HG03139 (cell line): Measurements from ENCODE around the gene PPIG.
"Not testable (repeated sequence)": the region's sequence is repeated elsewhere in the genome, so short reads cannot be mapped to it uniquely, and the experiment has no call there.

Experiments used
- ATAC-seq: cut with Tn5 transposase; IDR thresholded peaks from one replicate; pipeline ENCODE4 v1.9.1; 2021; ENCODE audit not compliant: unreplicated experiment

The PPIG gene

GRCh38 chr2:169662744-169663143, 78.6 kb downstream of the PPIG start:
- ATAC-seq, result no peak

DNA sequence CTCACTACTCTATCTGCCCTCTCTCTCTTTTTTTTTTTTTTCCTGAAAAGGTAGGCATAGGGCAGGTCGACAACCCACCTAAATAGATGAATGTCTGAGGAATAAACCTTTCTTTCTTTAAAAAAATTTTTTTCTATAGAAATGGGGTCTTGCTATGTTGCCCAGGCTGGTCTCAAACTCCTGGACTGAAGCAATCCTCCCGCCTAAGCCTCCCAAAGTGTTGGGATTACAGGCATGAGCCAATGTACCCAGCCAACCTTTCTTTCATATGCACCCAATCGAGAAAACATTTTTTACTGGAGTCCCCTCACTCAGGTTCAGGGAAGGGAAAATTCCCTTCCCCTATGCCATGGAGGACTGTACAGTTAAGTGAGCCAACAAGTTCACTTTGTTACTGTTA, 79.1 kb downstream of the PPIG start:
- ATAC-seq, result no peak

DNA sequence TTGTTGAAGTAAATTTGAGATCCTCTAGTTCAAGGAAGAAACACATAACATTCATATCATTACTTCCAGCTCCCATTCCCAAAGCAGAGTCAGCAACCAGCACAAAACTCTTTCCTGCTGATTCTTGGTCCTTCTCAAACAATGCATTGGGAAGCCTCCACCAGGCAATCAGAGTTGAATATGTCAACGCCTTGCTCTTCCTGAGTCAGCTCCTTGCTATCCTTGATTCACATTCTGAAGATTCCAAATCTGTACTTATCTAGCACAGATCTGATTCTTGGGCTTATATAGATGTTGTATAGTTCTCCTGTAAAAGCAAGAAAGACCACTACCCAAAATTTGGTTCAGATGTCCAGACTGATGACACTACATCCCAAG, 80.4 kb downstream of the PPIG start:
- no peak for ATAC-seq

GRCh38 chr2:169664978-169665930, 81.1 kb downstream of the PPIG start:
- no peak for ATAC-seq

- ATAC-seq, result no peak
Measured at GRCh38 chr2:169667583-169667982, 83.4 kb downstream of the PPIG start.

DNA sequence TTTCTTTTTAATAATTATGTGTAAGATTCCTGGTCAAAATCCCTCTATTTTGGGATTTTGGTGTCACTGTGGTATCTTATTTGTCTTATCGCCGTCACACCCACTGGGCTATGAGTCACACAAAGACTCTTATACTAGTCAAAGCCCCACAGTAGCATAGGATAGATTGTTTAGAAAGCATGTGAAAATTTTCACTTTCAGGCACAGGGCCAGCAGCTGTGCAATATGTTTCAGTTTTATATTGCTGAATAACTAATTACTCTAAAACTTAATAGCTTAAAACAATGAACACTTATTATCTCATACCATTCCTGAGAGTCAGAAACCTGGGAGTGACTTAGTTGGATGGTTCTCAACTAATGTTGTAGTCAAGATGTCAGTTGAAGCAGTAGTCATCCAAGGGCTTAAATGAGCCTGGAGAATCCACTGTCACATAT, 86.1 kb downstream of the PPIG start:
- ATAC-seq, result no peak

DNA sequence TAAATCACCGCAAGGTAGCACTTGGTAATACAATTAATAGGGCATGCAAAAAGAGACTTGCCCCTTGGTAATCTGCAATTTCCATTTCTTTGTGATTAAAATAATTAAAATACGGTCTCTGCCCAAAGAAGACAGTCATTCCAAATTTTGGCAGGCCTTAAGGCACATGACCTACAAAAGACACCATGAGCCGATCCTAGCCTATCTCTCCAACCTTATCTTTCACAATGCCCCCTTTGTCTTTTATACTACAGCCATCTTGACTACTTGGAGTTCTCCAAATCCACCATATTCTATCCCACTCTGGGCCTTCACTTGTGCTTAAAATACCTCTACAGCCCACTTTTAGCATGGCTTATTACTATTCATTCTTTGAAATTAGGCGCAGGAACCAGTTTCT, 86.8 kb downstream of the PPIG start:
- ATAC-seq, result no peak

DNA sequence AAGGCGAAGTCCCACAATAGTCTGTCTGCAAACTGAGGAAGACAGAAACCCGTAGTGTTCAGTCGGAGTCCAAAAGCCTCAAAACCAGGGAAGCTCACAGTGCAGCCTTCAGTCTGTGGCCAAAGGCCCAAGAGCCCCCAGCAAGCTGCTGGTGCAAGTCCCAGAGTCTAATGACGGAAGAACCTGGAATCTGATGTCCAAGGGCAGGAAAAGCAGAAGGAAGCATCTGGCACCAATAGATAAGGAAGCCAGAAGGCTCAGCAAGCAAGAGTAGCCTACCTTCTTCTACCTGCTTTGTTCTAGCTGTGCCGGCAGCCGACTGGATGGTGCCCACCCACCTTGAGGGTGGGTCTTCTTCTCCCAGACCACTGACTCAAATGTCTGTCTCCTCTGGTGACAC, 88.3 kb downstream of the PPIG start:
- ATAC-seq, result no peak

DNA sequence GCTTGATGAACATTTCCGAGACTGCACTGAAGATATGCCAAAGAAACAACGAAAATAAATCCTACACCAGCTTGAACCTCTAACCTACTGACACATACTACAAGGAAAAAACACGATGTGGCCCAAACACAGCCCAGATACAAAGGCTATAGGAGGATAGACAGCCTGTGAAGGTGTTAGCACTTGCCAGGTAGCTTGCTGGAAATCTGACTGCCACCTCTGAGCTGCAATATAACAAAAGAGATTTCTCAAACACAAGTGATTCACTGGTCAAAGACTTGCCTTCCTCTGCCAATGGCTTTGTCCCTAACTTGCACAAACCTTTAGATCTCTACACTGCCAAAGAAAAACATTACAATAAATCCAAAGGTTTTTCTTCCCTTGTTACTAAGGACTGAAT, 89.0 kb downstream of the PPIG start:
- ATAC-seq, result no peak

DNA sequence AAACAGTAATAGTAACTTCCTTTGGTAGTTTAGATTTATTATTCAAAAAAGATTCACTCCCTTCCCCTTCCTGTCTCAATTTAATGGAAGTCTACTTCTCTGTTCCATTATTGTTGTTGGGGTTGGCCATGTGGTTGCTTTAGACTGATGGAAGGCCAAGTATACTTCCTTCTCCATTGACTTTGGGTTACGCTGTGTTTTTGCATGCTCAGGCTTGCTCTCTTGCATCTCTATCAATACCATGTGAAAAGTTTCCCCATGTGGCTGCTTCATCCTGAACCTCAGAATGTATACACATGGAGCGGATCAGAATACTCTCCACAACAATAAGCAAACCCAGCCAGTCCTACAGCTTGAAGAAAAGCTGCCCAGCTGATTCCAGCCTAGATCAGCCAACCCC, 89.8 kb downstream of the PPIG start:
- ATAC-seq, result no peak

GRCh38 chr2:169676357-169676756, 92.2 kb downstream of the PPIG start:
- ATAC-seq, result no peak

- no peak for ATAC-seq
Measured at GRCh38 chr2:169676850-169677249, 92.7 kb downstream of the PPIG start.

DNA sequence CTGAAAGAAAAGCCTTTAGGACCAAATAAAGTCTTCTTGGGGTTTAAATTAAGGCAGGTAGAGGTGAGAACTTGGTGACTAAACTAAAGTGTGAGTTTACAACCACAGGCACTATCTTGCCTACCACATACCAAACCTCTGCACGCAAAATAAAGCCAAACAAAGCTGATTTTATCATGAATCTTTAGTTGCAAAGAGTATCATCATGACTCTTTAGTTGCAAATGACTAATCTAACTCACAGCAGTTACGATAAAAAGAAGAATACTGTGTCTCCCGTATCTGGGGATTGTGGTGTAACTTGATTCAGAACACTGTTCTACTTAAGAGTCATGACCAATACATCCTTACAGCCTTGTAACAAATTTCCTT, 98.9 kb downstream of the PPIG start:
- ATAC-seq, result no peak

GRCh38 chr2:169683425-169684134, 99.4 kb downstream of the PPIG start:
- ATAC-seq, result no peak

DNA sequence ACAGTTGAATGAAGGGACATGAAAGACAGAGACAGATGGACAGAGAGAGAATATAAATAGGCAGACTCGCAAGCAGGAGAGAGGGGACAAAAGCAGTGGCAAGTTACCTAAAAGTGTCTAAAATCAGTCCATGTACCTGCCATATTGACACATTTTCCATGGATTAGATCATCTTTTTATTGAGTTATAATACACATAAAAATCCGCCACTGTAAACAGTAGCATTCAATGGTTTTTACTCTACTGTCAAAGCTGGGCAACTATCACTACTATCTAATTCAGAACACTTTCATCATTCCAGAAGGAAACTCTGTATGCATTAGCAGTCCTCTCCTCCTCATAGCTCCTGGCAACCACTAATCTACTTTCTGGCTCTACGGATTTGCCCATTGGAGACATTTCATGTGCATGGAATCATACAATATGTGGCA, 100.0 kb downstream of the PPIG start:
- no peak for ATAC-seq

DNA sequence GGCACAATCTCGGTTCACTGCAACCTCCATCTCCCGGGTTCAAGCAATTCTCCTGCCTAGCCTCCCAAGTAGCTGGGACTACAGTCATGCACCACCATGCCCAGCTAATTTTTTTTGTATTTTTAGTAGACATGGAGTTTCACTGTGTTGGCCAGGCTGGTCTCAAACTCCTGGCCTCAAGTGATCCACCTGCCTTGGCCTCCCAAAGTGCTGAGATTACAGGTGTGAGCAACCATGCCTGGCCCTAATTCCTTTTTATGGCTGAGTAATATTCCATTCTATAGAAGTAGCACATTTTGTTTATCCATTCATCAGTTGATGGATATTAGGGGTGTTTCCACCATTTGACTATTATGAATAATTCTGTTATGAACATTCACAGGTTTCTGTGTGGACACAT, 100.6 kb downstream of the PPIG start:
- ATAC-seq, result not testable (repeated sequence)

DNA sequence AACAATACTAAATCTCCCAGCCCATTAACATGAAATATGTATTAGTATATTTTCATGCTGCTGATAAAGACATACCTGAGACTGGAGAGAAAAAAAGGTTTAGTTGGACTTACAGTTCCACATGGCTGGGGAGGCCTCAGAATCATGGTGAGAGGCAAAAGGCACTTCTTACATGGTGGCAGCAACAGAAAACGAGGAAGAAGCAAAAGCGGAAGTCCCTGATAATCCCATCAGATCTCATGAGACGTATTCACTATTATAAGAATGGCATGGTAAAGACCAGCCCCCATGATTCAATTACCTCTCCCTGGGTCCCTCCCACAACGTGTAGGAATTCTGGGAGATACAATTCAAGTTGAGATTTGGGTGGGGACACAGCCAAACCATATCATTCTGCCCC, 102.7 kb downstream of the PPIG start:
- not testable (repeated sequence) for ATAC-seq

DNA sequence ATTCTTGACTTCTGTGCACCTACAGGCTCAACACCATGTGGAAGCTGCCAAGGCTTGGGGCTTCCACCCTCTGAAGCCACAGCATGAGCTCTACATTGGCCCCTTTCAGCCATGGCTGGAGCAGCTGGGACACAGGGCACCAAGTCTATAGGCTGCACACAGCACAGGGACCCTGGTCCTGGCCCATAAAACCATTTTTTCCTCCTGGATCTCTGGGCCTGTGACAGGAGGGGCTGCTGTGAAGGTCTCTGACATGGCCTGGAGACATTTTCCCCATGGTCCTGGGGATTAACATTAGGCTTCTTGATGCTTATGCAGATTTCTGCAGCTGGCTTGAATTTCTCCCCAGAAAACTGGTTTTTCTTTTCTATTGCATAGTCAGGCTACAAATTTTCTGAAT, 103.8 kb downstream of the PPIG start:
- ATAC-seq, result not testable (repeated sequence)

GRCh38 chr2:169690958-169691357, 106.8 kb downstream of the PPIG start:
- no peak for ATAC-seq
